GM18868 (cell line): ENCODE results near the gene STT3B.
A peak's percentile ranks its signal among the peaks of the same experiment; 100 is the strongest.
"Not testable (repeated sequence)": the region's sequence is repeated elsewhere in the genome, so short reads cannot be mapped to it uniquely, and the experiment has no call there.

Experiments
- ATAC-seq: cut with Tn5 transposase; IDR thresholded peaks from one replicate; pipeline ENCODE4 v1.9.1; 2021; ENCODE audit warnings: mild to moderate bottlenecking, moderate library complexity; ENCODE audit not compliant: unreplicated experiment

The STT3B gene

DNA sequence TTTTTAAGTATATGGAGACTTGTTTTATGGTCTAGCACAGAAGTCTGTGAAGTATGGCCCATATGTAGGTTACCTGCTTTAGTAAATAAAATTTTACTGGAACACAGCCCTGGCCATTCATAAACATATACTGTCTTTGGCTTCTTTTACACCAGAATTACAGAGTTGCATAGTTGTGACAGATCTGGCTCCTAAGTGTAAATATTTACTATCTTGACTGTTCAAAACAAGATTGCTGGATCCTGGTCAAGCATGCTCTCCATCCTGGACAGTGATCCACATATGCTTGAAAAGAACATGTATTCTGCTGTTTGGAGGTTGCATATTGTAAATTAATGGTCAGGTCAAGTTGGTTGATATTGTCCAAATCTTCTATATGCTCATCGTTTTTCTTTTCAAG lies 57.9 kb downstream of the STT3B start:
- ATAC-seq = no peak

DNA sequence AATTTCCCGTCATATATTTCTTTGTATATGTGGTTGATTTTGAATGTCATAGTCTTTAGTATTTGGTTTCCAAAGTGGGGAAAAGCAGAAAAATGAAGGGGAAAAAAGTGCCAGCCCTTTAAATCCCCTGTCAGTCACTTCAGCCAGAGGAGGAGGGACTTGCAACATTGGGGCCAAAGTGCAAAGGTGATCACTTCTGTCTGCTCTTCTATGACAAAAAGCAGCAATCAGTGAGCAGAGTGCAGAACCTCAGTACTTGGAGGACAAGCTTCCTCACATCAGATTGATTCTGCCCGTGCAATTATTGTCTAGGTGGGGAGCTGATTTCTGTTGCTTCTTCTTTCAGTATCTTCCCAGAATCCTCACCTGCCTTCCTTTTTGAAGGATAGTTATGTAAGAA lies 60.0 kb downstream of the STT3B start:
- no peak for ATAC-seq

DNA sequence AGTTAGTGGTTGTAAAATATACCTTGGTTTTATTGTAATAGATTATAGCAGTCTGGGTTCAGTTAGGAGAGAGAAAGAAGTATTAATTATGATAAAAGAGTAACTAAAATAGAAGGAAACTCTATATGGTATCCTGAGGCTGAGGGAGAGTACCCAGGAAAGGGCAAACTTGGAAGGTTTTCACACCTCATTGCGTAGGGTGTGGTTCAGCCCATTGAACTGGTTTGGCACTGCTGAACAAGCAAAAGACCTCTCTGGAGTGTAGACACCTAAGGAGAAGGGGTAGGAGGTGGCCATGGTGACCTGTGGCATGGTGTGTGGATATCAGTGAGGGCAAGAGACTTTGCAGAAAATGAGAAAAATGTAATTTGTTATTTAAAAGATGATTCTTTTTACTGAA lies 63.5 kb downstream of the STT3B start:
- ATAC-seq = no peak

DNA sequence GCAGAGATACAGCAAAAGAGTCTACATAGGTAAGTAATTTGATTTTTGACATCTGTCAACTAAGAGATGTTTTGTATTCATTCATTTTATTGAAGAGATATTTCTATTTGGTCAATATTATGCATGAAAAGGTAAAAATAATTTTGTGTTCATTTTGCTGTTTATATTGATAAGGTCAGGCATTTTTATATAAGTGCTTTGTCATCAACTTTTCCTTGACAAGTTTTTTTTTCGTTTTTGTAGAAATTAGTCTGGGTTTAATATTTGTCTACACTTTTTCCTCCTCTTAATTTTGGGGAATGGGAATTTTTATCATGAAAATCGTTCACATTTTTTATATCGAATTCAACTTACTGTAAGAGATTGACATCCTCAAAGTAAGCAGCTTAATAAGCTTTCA lies 67.7 kb downstream of the STT3B start:
- no peak for ATAC-seq

DNA sequence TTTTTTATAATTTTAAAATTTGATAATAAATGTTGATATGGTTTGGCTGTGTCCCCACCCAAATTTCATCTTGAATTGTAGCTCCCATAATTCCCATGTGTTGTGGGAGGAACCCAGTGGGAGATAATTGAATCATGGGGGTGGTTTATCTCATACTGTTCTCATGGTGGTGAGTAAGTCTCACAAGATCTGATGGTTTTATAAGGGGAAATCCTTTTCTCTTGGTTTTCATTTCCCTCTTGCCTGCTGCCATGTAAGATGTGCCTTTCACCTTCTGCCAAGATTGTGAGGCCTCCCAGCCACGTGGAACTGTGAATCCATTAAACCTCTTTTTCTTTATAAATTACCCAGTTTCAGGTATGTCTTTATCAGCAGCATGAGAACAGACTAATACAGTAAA lies 72.6 kb downstream of the STT3B start:
- ATAC-seq = not testable (repeated sequence)

DNA sequence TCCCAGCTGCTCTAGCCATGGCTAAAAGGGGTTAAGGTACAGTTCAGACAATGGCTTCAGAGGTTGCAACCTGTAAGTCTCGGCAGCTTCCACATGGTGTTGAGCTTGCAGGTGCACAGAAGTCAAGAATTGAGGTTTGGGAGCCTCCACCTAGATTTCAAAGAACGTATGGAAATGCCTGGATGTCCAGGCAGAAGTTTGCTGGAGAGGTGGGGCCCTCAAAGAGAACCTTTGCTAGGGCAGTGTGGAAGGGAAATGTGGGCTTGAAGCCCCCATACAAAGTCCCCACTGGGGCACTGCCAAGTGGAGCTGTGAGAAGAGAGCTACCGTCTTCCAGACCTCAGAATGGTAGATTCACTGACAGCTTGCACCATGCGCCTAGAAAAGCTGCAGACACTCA lies 73.7 kb downstream of the STT3B start:
- no peak for ATAC-seq

DNA sequence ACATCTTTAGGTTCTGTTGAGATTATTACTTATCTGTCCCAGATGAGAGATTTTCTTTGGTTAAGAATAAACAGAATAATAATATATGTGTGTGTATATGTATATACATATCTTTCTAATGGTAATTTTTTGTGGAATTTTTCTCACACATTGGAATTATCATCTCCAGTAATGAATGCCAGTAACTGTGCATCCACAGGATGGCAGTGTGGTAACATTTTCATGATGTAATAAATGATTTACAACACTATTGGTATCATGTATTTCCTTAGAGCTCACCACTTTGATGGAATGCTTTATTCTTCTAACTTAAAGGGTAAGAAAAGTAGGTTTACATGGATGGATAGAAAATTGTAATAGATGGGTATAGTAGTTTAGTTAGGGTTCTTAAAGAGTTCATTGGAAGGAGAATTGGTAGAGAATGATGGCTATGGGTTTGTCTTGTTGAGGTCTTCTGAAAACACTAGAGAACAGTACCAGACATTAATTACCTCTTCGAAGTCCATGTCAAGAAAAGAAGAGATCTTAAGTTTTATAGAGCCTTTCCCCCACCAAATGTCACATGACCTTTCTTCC lies 78.1 kb downstream of the STT3B start:
- no peak for ATAC-seq

DNA sequence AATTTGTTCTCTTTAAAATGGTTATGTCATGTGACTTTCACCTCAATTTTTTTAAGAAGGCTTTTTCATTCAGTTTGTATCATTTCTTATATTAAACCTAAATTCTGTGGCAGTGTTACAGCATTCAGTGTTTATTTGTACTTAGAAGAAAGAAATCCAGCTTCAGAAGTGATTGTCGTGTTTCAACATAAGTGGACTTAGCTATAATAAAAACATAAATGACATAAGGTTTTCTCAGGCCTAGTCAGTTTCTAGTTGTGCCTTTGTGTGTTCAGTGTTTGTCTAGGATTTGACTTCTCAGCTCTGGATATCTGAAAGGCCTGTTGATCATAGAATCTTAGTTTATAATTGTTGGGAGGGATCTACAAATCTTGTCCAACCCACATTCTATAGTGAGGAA lies 80.5 kb downstream of the STT3B start:
- no peak for ATAC-seq

DNA sequence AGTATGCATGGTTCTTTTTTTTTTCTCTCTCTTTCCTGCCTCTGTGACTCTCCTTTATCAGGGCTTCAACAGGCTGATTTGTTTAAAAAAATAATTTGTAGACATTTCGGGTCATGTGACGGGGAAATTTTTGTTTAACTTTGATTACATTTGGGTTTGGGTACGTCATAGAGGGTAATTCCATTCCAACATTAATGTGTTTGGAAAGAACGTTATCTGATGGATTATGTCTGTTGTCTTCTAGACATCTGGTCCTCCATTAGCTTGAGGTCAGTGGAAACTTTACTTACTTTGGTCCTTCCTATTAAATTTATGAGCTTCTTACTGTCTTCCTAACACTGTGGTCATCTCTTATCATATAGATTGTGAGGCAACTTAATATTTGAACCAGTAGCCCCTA lies 80.9 kb downstream of the STT3B start:
- no peak for ATAC-seq

DNA sequence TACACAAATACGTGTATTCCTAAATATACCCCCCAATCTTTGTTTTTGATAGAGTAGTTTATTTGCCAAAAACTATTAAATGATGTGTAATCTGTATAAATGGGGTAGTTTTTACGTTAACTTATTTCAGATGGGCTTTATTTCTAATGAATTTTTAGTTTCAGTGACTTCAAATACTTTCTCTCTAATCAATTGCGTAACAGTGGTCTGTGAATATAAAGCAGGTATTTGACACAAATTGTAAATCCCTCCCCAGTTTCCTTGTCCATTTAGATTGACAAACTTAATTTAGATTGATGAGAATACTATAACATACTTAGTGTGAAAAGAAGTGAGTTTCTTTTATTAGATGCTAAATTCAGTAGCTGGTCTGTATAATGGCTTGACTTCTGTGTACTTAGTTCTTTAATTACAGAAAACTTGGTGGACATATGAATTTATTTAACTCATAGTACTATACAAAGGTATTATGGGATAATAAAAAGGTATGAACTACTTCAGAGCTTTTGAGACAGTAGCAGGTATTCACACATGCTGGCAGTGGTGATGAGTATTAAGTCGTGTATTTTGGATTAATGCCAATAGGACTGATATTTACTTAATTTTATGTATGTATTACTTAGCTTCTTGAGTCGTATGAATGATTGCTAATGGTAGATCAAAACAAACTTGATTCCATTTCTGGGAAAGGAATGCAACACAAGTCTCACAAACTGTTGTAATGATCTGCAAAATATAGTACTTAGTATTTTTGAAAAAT lies 81.6 kb downstream of the STT3B start:
- ATAC-seq = no peak

DNA sequence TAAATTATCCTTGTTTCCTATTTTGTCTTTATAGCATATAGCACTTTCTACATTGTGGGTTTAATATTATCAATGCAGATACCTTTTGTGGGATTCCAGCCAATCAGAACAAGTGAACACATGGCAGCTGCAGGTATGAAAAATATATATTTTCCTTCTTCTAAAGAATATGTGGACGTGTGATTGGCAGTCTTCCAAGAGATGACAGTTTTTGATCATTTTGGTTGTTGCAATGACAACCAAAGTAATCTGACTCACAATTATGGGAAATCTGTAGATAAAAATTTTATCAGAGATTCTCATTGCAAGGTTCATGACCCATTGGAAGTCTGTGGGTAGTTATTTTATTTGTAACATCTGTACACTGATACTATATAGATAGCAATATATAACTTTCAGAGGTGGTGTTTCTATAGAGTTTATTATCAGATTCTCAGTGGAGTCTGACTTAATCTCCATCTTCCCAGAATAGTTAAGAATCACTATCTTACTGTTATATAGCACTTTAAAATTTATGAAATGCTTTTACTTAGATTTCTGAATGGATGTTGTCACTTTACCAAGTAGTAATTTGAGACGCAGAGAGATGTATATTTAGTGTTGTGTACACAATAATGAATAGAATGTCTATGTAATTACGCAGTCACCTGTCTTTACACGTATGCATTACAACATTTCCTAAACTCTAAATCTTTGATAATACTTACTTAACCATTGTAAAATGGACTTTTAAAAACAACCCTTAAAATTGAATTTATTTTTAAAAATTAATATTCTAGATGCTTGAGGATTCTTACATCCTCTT lies 82.5 kb downstream of the STT3B start:
- no peak for ATAC-seq

DNA sequence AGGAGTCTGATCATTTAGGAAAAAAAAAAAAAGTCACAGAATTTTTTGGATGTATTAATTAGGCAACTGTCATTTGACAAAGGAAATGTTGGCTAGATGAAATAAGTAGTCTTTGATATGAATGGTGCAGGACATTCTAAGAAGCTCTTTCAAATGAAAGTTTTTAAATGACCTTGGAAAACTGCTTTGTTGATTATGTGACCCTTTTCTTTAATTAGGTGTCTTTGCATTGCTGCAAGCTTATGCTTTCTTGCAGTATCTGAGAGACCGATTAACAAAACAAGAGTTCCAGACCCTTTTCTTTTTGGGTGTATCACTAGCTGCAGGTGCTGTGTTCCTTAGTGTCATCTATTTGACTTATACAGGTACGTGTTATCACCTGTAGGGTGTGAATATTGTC lies 84.0 kb downstream of the STT3B start:
- no peak for ATAC-seq

DNA sequence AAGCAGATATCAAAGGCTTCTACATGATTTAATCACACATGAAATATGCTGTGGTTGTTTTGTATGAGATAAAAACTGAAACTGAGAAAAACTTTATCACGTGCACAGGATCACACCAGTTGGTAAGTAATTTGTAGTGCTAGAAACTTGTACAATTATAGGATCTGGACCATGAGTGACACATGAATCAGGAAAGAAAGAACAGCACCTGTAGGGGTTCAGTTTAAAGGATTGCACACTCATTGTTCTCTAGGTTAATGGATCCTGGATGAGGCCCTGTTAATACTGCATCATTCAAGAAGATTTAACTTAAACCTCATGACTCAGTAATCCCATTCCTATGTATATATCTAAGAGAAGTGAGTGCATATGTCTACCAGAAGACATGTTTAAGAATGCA lies 87.9 kb downstream of the STT3B start:
- peak; percentile 48 for ATAC-seq

DNA sequence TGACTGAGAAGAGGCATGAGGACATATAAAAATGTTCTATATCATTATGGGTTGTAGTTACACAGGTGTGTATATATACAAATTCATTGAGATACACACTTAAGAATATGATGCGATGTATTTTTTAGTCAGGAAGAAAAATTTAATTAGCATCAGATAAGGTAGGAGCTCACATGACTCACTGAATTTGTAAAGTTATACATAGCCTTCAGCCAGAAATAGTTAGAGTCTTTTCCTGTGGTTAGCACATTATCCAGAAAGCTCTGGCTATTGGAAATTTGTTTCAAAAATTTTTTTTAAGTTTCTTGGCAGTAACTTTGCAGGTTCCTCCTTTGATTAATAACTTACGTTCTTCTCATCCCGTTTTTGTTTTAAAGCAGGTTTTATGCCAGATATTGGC lies 88.6 kb downstream of the STT3B start:
- no peak for ATAC-seq

DNA sequence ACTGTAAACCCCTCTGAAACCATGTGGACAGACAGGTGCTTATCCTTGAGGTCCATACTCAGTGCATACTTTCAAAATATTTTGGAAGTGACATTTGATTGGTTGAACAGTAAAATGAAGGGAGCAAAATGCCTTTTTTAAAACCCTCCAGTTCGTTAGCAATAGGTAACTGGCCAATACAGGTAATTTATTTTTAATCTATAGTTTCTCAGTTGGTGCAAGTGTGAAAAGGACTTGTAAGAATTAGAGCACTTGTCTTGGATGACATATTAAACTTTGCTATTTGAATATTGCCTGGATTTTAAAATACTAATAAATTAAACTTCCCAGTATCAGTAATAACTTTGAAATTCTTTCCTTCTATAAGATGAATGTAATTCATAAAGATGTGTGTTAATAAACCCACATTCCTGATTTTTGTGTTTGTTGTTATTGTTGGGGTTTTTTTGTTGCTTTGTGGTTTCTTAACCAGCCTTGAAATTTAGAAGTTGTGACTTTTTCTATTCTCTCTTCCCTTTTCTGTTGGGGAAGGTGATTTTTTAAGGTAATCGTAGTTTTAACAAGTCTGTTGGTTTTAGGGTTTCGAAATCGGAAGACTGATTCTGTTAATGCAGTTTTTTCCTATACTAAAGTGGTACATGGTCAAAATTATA lies 90.0 kb downstream of the STT3B start:
- ATAC-seq = peak; percentile 77

DNA sequence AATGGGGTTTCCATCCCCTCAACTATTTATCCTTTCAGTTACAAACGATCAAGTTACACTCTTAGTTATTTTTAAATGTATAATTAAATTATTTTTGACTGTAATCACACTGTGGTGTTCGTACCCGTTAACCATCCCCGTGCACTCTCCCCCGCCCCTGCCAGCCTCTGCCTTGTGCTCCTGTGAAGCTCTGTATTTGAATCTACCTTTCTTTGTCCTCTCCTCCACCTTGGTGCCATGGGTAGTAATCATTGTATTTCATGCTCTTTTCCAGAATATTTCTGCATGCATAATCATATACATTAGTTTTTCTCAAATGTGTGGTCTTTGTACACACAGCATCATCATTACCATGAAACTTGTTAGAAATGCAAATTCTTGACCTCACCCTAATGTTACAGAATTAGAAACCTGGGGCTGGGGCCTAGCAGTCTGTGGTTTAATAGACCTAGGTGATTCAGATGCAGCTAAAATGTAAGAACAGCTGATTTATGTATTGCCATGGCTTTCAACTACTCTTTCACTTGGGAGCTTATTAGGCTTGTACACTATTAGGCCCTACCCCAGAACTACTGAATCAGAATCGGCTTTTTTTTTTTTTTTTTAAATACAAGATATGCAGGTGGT lies 91.5 kb downstream of the STT3B start:
- peak; percentile 37 for ATAC-seq

DNA sequence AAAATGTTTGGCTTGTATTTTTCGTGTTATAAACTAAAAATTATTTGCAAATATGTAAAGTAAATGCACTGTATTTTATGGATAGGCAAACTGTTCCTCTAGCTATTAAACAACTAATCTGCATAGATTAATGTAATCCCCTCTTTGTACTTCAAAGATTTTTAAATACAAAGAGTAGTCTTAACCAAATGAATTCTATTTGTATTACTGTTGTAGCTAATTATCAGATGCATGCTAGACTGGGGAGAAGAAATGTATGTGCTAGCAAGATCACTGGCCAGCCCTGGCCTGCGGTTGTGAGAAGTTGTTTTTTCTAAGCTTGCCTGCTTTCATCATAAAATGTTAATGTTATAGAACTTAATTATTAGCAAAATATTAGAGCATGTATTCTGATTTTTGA lies 92.6 kb downstream of the STT3B start:
- ATAC-seq = no peak

DNA sequence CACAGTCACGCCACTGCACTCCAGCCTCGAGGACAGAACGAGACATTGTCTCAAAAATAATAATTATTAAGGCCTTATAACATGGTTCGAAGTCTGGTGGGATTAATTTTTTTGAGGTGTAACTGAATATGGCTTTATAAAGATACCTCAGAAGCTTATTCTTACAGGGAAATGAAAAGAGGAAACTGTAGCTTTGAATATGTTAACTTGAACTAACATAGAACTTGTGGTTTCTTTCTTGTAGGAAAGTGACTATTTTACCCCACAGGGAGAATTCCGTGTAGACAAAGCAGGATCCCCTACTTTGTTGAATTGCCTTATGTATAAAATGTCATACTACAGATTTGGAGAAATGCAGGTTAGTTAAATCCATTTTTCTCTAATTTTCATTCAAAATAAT lies 96.3 kb downstream of the STT3B start:
- no peak for ATAC-seq

DNA sequence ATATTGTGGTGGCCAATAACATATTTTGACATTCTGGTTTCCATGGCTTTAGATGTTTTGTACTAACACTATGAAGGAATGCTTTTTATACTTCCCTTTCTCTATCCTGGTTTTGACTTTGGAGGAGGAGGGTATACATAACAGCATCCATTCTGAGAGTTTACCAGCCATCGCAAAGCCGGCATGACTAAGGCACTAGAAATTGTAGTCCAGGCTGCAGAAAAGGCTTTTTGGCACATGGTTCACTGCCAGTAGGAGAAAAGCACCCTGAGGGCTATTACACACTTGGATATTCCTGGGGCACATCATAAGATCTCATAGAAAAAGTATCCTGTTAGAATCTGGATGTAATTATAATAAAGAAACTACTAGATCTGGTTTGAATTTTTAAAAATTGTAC lies 101.8 kb downstream of the STT3B start:
- no peak for ATAC-seq

DNA sequence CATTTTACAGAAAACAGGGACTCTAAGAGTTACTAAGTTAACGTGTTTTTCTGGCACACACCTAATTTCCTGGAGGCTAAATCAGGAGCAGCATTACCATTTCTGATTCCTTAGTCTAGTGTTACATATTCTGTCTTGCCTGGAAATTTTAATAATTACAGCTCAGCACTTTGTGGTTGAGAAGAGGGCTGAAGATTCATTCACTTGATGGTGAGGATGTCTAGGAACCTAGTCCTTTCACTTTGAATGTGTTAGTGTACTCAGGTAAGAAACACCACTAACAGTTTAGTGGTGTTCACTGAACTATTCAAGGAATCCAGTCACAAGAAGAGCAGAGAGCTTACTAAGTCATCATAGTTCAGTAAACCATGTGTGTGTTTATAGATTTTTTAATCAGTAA lies 102.8 kb downstream of the STT3B start:
- peak; percentile 78 for ATAC-seq

DNA sequence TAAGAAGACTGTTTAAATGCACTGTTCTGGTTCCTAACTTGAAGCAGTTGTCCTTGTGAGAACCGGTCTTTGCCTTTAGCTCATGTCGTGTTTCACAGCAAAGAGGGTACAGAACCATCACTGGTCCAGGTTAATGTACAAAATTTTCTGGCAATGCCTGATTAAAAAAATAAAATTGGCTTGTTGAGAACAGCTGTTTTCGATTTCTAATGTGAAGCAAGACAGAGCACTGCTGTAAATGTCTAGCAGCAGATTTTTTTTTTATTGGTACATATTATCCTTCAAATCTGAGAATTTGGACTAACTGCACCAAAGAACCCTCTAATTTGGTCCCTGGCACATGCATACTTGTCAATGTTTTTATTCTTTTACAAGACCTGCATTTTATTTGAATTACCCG lies 103.3 kb downstream of the STT3B start:
- ATAC-seq = peak; percentile 12
